SK-N-MC (cell line): ENCODE data around the gene DPY19L1.
"Not testable (repeated sequence)": the region's sequence is repeated elsewhere in the genome, so short reads cannot be mapped to it uniquely, and the experiment has no call there.

Experiments
- EZH2 ChIP-seq: fragments of 200-600 bp; sonication (generic); IDR thresholded peaks from one replicate; pipeline ENCODE4 v1.6.1; 2017; ENCODE audit warnings: antibody characterized with exemption
- POLR2AphosphoS5 ChIP-seq: IDR thresholded peaks from 2 replicates; pipeline ENCODE4 v1.6.1; 2012; ENCODE audit warnings: mild to moderate bottlenecking, low read depth, low read length, borderline replicate concordance

DNA sequence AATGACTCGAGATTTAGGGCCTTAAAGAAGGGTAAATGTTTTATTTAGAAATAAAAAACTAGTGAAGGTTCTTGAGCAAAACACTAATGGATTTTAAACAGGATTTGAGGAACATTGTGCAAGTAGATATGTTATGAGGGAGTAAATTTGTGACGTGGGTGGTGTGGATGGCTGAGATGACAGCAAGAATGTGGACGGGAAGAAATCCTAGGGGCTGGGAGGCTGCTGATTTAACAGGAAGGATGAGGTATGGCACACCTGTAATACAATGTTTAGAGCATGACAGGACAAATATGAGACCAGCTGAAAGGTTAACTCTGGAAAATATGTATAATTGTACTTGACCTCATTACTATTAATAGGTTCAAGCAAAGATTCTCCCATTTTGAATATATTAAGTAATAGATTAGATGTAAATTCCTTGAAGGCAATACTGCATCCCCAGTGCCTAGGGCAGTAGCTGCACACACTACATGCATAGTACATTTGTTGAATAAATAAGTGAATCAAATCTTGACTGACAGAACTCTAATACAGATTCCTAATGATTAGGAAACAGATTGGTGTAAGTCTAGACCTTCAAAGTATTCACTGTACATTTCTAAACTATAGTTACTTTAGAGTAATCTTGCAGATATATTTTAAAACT is 10.1 kb upstream of the DPY19L1 start:
- not testable (repeated sequence) for TF ChIP-seq POLR2AphosphoS5, EZH2
